Testis (tissue), 2 donors: ENCODE data around the gene KIF11.

Experiments used
- POLR2A ChIP-seq: fragments of 450-650 bp; IDR thresholded peaks from one replicate; pipeline ENCODE4 v1.6.1; 2017; ENCODE audit warnings: antibody characterized with exemption, mild to moderate bottlenecking, moderate library complexity
- TF ChIP-seq, protein P1 (sequence below), 3 experiments: fragments of 450-650 bp in 2 of 3; fragments of 200-600 bp in 1 of 3; sonication (generic) in 1 of 3; IDR thresholded peaks; one replicate each; pipeline ENCODE4 v1.5.1; 2016 to 2019; ENCODE audit warnings: antibody characterized with exemption in 3 of 3, mild to moderate bottlenecking in 2 of 3, moderate library complexity in 1 of 3

DNA sequence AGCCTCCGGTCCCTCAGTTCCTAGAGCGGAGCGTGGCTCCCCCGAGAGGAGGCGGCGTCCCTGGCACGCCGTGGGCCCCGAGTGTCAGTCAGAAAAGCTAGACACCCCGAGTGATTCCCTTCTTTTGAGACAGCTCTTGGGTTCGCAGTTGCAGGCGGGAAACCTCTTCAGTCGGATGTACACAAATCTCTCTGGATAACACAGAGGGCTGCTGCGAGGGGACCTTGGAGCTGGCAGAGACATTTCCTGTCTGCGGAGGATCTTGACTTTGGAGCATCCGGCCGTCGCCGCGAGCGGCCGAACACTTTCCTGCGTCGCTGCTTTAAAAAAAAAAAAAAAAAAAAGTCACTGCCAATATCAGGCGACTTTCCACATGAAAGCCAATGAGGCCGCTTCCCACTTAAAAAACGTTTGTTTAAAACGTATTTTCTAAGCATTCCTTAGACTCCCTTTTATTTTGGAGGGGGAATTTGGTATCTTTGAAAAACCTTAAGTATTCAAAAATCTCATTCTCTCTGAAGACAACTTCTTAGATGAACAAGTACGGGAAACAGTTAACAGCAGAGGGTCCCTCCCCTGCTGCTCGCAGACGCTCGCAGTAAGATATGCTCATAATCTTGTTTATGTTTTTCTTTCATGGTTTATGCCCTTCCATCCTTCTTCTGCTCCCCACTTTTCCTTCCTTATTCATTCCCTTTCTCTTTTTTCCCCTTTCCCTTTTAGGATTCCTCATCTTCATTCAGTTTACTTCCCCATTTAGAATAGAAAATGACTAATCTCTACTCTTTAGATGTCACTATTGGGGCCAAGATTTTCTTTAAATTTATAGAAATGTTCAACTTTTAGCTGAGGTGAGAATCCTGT, 106.8 kb downstream of the KIF11 start:
- TF ChIP-seq POLR2A: no peak
- TF ChIP-seq, protein P1, sequence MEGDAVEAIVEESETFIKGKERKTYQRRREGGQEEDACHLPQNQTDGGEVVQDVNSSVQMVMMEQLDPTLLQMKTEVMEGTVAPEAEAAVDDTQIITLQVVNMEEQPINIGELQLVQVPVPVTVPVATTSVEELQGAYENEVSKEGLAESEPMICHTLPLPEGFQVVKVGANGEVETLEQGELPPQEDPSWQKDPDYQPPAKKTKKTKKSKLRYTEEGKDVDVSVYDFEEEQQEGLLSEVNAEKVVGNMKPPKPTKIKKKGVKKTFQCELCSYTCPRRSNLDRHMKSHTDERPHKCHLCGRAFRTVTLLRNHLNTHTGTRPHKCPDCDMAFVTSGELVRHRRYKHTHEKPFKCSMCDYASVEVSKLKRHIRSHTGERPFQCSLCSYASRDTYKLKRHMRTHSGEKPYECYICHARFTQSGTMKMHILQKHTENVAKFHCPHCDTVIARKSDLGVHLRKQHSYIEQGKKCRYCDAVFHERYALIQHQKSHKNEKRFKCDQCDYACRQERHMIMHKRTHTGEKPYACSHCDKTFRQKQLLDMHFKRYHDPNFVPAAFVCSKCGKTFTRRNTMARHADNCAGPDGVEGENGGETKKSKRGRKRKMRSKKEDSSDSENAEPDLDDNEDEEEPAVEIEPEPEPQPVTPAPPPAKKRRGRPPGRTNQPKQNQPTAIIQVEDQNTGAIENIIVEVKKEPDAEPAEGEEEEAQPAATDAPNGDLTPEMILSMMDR (IDR thresholded peaks at IDR 0.05): no peak
